Aorta (tissue), 5 donors: ENCODE measurements around the gene COL5A1. TPM values are rescaled to one million over a fixed set of nuclear protein-coding genes. Genes with fewer than 3 reads are reported as not detected.

Experiments used
- ATAC-seq: fragments of 200-7000 bp; cut with Tn5 transposase; one replicate; pipeline ENCODE4 v1.9.1; 2022; ENCODE audit warnings: moderate library complexity; ENCODE audit not compliant: low FRiP score
- DNase-seq, 2 donors: peaks; one replicate each; pipeline ENCODE4 v3.0.0-alpha.2; 2020
- H3K27ac ChIP-seq, 2 donors: one replicate each; pipeline ENCODE4 v1.5.1; 2013; ENCODE audit warnings: low read length in 2 of 2, mild to moderate bottlenecking in 2 of 2, moderate library complexity in 2 of 2, control low read depth in 1 of 2, inconsistent platforms in 1 of 2, low read depth in 1 of 2
- H3K27me3 ChIP-seq, 2 donors: one replicate each; pipeline ENCODE4 v1.6.1; 2013; ENCODE audit warnings: control low read depth in 1 of 2, low read length in 1 of 2, mild to moderate bottlenecking in 1 of 2, moderate library complexity in 1 of 2; ENCODE audit not compliant: insufficient read depth in 2 of 2, control insufficient read depth in 1 of 2
- H3K36me3 ChIP-seq, 2 donors: one replicate each; pipeline ENCODE4 v1.6.1; 2013; ENCODE audit warnings: control low read depth in 1 of 2, low read length in 1 of 2, mild to moderate bottlenecking in 1 of 2; ENCODE audit not compliant: insufficient read depth in 2 of 2, control insufficient read depth in 1 of 2
- H3K4me1 ChIP-seq, 2 donors: one replicate each; pipeline ENCODE4 v1.6.1; 2013; ENCODE audit warnings: low read length in 2 of 2, control low read depth in 1 of 2, mild to moderate bottlenecking in 1 of 2, moderate library complexity in 1 of 2; ENCODE audit not compliant: insufficient read depth in 2 of 2, control insufficient read depth in 1 of 2
- H3K4me3 ChIP-seq, 2 donors: one replicate each; pipeline ENCODE4 v1.5.1; 2013; ENCODE audit warnings: low read length in 2 of 2, control low read depth in 1 of 2, mild to moderate bottlenecking in 1 of 2
- H3K9me3 ChIP-seq: one replicate; pipeline ENCODE4 v1.6.1; 2013; ENCODE audit warnings: mild to moderate bottlenecking, low read length; ENCODE audit not compliant: control insufficient read depth
- WGBS, 2 donors: extraction: QIAGEN DNeasy Blood & Tissue Kit; methylation state at CpG; one replicate each; pipeline ENCODE4 v1.1.7; 2013; 5-methylcytosine and 5-hydroxymethylcytosine counted together
- intact Hi-C, 2 donors: fragments of 100-400 bp; cut with DNase I; formaldehyde crosslinking; loops; one replicate each; pipeline versions ENCODE4 v1.14.2 to v1.15.0; 2022
- polyA plus RNA-seq, 2 donors: library from polyadenylated mRNA; stranded (reverse); fragments of 200-250 nt; gene quantifications; one replicate each; pipeline ENCODE4 v1.2.3, GENCODE V29; 2013
- total RNA-seq, 2 donors: library from RNA; stranded (reverse); fragmentation: NEBNext Ultra II Directional; extraction: Animal tissue kit (Norgen Biotek cat#: 25700); gene quantifications; one replicate each; pipeline ENCODE4 v1.2.1, GENCODE V29; 2021
- donor health status: healthy with polysubstance abuse.
- donor health status: Bipolar disorder and iron deficiency.
- donor health status: DM: no; HTN: no; CAD: no.
- donor health status: DM: no; HTN: no; CAD: no.
- donor health status: DM: yes; HTN: yes; CAD: no.

The COL5A1 gene
- total and polyA plus RNA-seq, 4 donors, result 18.7 to 159 (median 82.8) TPM

GRCh38 chr9:134722120-134722701 is 80.6 kb downstream of the COL5A1 start:
- WGBS, 2 donors, result 79% methylated on average over 15 of the region's 15 CpGs

DNA sequence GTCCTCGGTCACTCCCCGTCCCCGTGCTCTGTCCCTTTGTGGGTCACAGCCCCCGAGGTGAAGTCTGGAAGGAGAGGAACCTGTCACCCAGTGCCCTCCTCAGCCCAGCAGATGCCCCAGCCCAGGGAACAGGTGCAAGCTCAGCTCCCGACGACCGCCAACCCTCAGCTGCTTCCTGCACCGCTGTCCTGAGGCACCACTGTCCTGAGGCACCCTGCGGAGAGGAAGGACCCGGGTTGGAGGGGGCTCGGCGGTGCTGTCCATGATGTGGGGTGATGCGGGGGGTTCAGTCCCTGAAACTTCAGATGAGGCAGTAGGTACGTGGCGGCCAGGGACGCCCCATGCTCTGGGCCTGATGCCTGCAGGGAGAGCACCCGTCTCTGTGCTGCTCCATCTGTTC is 81.4 kb downstream of the COL5A1 start:
- WGBS, 2 donors, result 77 to 80% methylated on average over 17 of the region's 17 CpGs
- H3K4me3 ChIP-seq, result no peak overlapping the region
- no peaks in the 10 kb centered on the region for H3K9me3 ChIP-seq
- ATAC-seq, result no peak
- no peaks in the 10 kb centered on the region for H3K36me3 ChIP-seq
- intact Hi-C loops, result no loop called here
- no peak overlapping the region for H3K27ac ChIP-seq
- DNase-seq, result no peak
- H3K4me1 ChIP-seq, result no peaks in the 10 kb centered on the region
- no peaks in the 10 kb centered on the region for H3K27me3 ChIP-seq

More at GRCh38 chr9:134722120-134722701, 80.6 kb downstream of the COL5A1 start:
- Histone ChIP-seq H3K36me3 (no peaks in the 10 kb centered on the region), H3K4me3 (no peak overlapping the region), H3K9me3 (no peaks in the 10 kb centered on the region), H3K27ac (no peak overlapping the region), H3K27me3 (no peaks in the 10 kb centered on the region), H3K4me1 (no peaks in the 10 kb centered on the region)
- intact Hi-C loops, result no loop called here
- DNase-seq (no peak), ATAC-seq (no peak)

GRCh38 chr9:134723491-134724190 is 82.0 kb downstream of the COL5A1 start:
- Histone ChIP-seq H3K27ac (no peak overlapping the region), H3K27me3 (no peaks in the 10 kb centered on the region), H3K9me3 (no peaks in the 10 kb centered on the region), H3K36me3 (no peaks in the 10 kb centered on the region), H3K4me3 (no peak overlapping the region), H3K4me1 (no peaks in the 10 kb centered on the region)
- DNase-seq (no peak), ATAC-seq (no peak)
- intact Hi-C loops, result no loop called here
- WGBS, 2 donors, result 79 to 82% methylated on average over 13 of the region's 13 CpGs

GRCh38 chr9:134724202-134724911 is 82.8 kb downstream of the COL5A1 start:
- Histone ChIP-seq H3K36me3 (no peaks in the 10 kb centered on the region), H3K9me3 (no peaks in the 10 kb centered on the region), H3K27ac (no peak overlapping the region), H3K4me1 (no peaks in the 10 kb centered on the region), H3K27me3 (no peaks in the 10 kb centered on the region), H3K4me3 (no peak overlapping the region)
- WGBS, 2 donors, result 75 to 79% methylated on average over 25 of the region's 25 CpGs
- ATAC-seq (no peak), DNase-seq (no peak)
- intact Hi-C loops, result no loop called here

GRCh38 chr9:134724912-134725604 is 83.5 kb downstream of the COL5A1 start:
- intact Hi-C loops, result no loop called here
- no peak overlapping the region for H3K4me3 ChIP-seq
- DNase-seq (no peak), ATAC-seq (no peak)
- no peaks in the 10 kb centered on the region for H3K9me3 ChIP-seq
- H3K27me3 ChIP-seq, result no peaks in the 10 kb centered on the region
- no peaks in the 10 kb centered on the region for H3K4me1 ChIP-seq
- H3K27ac ChIP-seq, result no peak overlapping the region
- 88 to 90% methylated on average over 17 of the region's 17 CpGs for WGBS, 2 donors
- no peaks in the 10 kb centered on the region for H3K36me3 ChIP-seq

DNA sequence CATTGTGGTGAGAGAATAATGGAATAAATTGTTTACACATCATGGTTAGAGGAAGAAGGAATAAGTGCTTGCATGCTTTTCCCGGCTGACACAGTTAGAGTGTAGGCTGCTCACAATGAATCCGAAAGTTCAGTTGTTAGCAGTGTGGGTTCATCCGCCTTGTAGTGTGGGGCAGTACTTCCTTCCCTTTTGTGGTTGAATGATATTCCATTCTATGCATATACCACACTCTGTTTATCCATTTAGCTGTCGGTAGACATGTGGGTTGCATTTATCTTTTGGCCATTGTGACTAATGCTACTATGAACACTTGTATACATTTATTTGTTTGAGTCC is 84.0 kb downstream of the COL5A1 start:
- Histone ChIP-seq H3K36me3 (no peaks in the 10 kb centered on the region), H3K27me3 (no peaks in the 10 kb centered on the region), H3K9me3 (no peaks in the 10 kb centered on the region), H3K4me1 (no peaks in the 10 kb centered on the region), H3K4me3 (no peak overlapping the region), H3K27ac (no peak overlapping the region)
- intact Hi-C loops, result no loop called here
- WGBS, 2 donors, result 85 to 90% methylated on average over 4 of the region's 4 CpGs
- DNase-seq (no peak), ATAC-seq (no peak)

GRCh38 chr9:134726026-134726721 is 84.6 kb downstream of the COL5A1 start:
- Histone ChIP-seq H3K4me1 (no peaks in the 10 kb centered on the region), H3K9me3 (no peaks in the 10 kb centered on the region), H3K27me3 (no peaks in the 10 kb centered on the region), H3K27ac (no peak overlapping the region), H3K36me3 (no peaks in the 10 kb centered on the region), H3K4me3 (no peak overlapping the region)
- ATAC-seq, result no peak
- 92 to 94% methylated on average over 4 of the region's 4 CpGs for WGBS, 2 donors
- DNase-seq, result no peak
- intact Hi-C loops, result no loop called here

DNA sequence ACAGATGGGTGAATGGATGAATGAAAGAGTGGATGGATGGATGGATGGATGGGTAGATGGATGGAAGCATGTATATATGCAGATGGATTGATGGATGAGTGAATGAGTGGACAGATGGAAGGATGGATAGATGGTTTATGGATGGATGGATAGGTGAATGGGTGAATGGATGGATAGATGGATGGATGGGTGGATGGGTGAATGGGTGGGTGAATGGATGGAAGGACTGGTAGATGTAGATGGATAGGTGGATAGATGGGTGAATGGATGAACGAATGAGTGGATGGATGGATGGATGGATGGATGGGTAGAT is 85.1 kb downstream of the COL5A1 start:
- no peaks in the 10 kb centered on the region for H3K9me3 ChIP-seq
- no peaks in the 10 kb centered on the region for H3K27me3 ChIP-seq
- DNase-seq (no peak), ATAC-seq (no peak)
- H3K36me3 ChIP-seq, result no peaks in the 10 kb centered on the region
- no peak overlapping the region for H3K27ac ChIP-seq
- intact Hi-C loops, result no loop called here
- 81 to 83% methylated on average over 1 of the region's 1 CpG for WGBS, 2 donors
- H3K4me1 ChIP-seq, result no peaks in the 10 kb centered on the region
- no peak overlapping the region for H3K4me3 ChIP-seq
